ENCODE data around the gene NOS3. TPM values are rescaled to one million over a fixed set of nuclear protein-coding genes. Genes with fewer than 3 reads are reported as not detected.

The NOS3 gene
- total RNA-seq, 1 experiment from 2014 or later: 3.2 TPM

GRCh38 chr7:150947241-150947745 lies 43.5 kb upstream of the NOS3 start:
- Histone ChIP-seq H3K79me2 (ENCODE audit: low read depth) (no peaks in the 10 kb centered on the region), H3K4me3 (no peak overlapping the region), H2AFZ (no peak overlapping the region), H4K20me1 (ENCODE audit: insufficient read depth) (no peaks in the 10 kb centered on the region), H3K27ac (no peak overlapping the region), H3K4me2 (no peak overlapping the region), H3K9me3 (ENCODE audit: insufficient read depth, low read depth) (no peaks in the 10 kb centered on the region), H3K27me3 (ENCODE audit: insufficient read depth, low read depth) (peaks cover 82% of the 10 kb centered on the region), H3K4me1 (replicated peaks; ENCODE audit: insufficient read depth) (no peaks in the 10 kb centered on the region), H3K36me3 (ENCODE audit: low read depth) (no peaks in the 10 kb centered on the region), H3F3A (ENCODE audit: insufficient read depth, low read depth) (no peaks in the 10 kb centered on the region), H3K9me2 (ENCODE audit: insufficient read depth) (no peaks in the 10 kb centered on the region)
- CTCF ChIA-PET: interaction anchor here (0.8 kb wide), 1 partner anchor 49 kb away, joined by 5 read pairs; no protein-coding TSS in a partner anchor
- BruUV-seq (replicated peaks): no TSS peak
- TF ChIP-seq, protein P1, sequence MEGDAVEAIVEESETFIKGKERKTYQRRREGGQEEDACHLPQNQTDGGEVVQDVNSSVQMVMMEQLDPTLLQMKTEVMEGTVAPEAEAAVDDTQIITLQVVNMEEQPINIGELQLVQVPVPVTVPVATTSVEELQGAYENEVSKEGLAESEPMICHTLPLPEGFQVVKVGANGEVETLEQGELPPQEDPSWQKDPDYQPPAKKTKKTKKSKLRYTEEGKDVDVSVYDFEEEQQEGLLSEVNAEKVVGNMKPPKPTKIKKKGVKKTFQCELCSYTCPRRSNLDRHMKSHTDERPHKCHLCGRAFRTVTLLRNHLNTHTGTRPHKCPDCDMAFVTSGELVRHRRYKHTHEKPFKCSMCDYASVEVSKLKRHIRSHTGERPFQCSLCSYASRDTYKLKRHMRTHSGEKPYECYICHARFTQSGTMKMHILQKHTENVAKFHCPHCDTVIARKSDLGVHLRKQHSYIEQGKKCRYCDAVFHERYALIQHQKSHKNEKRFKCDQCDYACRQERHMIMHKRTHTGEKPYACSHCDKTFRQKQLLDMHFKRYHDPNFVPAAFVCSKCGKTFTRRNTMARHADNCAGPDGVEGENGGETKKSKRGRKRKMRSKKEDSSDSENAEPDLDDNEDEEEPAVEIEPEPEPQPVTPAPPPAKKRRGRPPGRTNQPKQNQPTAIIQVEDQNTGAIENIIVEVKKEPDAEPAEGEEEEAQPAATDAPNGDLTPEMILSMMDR (conservative IDR thresholded peaks at IDR 0.05): no peak
- no peak for TF ChIP-seq EZH2 (IDR thresholded peaks at IDR 0.05; ENCODE audit: low read depth)
- DNase-seq: no peak
- POLR2A ChIA-PET (ENCODE audit: unreplicated experiment): no interaction called here
- intact Hi-C loops (cut with micrococcal nuclease; ENCODE audit: unreplicated experiment): no loop called here

GRCh38 chr7:150947761-150948651 lies 42.8 kb upstream of the NOS3 start:
- no peaks in the 10 kb centered on the region for H3K4me1 ChIP-seq (replicated peaks; ENCODE audit: insufficient read depth)
- no peaks in the 10 kb centered on the region for H4K20me1 ChIP-seq (ENCODE audit: insufficient read depth)
- intact Hi-C loops (cut with micrococcal nuclease; ENCODE audit: unreplicated experiment): no loop called here
- ChIA-PET CTCF (interaction anchor here (0.8 kb wide), 1 partner anchor 50 kb away, joined by 5 read pairs; no protein-coding TSS in a partner anchor), POLR2A (ENCODE audit: unreplicated experiment) (no interaction called here)
- no peaks in the 10 kb centered on the region for H3K36me3 ChIP-seq (ENCODE audit: low read depth)
- DNase-seq: no peak
- TF ChIP-seq, protein P1 (conservative IDR thresholded peaks at IDR 0.05): no peak
- no peak for TF ChIP-seq EZH2 (IDR thresholded peaks at IDR 0.05; ENCODE audit: low read depth)
- H3K27ac ChIP-seq: no peak overlapping the region
- no peaks in the 10 kb centered on the region for H3K79me2 ChIP-seq (ENCODE audit: low read depth)
- H3K4me2 ChIP-seq: no peak overlapping the region
- no peak overlapping the region for H2AFZ ChIP-seq
- no TSS peak for BruUV-seq (replicated peaks)
- H3F3A ChIP-seq (ENCODE audit: insufficient read depth, low read depth): no peaks in the 10 kb centered on the region
- peaks cover 79% of the 10 kb centered on the region for H3K27me3 ChIP-seq (ENCODE audit: insufficient read depth, low read depth)
- no peak overlapping the region for H3K4me3 ChIP-seq
- H3K9me2 ChIP-seq (ENCODE audit: insufficient read depth): no peaks in the 10 kb centered on the region
- no peaks in the 10 kb centered on the region for H3K9me3 ChIP-seq (ENCODE audit: insufficient read depth, low read depth)

DNA sequence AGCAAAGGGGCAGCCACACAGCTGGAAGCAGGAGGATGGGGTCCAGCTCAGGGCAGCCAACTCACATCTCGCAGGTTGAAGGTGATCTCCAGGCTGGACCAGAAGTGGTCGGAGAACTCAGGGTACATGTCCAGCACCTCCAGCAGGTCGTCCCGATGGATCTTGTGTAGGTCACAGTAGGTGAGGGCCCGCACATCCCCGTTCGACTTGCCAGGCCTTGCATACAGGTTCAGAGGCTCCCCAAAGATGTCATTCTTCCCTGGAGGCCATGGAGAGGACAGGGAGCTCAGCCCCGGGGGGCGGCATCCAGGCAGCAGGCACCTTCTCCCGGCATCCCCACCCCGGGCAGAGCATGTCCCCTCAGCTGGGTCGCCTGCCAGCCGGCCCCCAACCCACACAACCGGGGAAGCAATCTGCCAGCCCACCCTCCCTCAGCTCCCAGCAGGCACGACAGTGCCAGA lies 42.0 kb upstream of the NOS3 start:
- no peak for TF ChIP-seq EZH2 (IDR thresholded peaks at IDR 0.05; ENCODE audit: low read depth)
- POLR2A ChIA-PET (ENCODE audit: unreplicated experiment): interaction anchor here (0.6 kb wide), 1 partner anchor 79 kb away, joined by 3 read pairs; the partner anchor contains the start of gene ABCB8

More for the DNA sequence above, 42.0 kb upstream of the NOS3 start:
- Histone ChIP-seq H2AFZ (no peak overlapping the region), H3K27ac (no peak overlapping the region), H4K20me1 (ENCODE audit: insufficient read depth) (no peaks in the 10 kb centered on the region), H3K4me1 (replicated peaks; ENCODE audit: insufficient read depth) (no peaks in the 10 kb centered on the region), H3K27me3 (ENCODE audit: insufficient read depth, low read depth) (peaks cover 82% of the 10 kb centered on the region), H3F3A (ENCODE audit: insufficient read depth, low read depth) (no peaks in the 10 kb centered on the region), H3K79me2 (ENCODE audit: low read depth) (no peaks in the 10 kb centered on the region), H3K36me3 (ENCODE audit: low read depth) (no peaks in the 10 kb centered on the region), H3K9me3 (ENCODE audit: insufficient read depth, low read depth) (no peaks in the 10 kb centered on the region), H3K4me3 (no peak overlapping the region), H3K9me2 (ENCODE audit: insufficient read depth) (no peaks in the 10 kb centered on the region), H3K4me2 (no peak overlapping the region)
- CTCF ChIA-PET: no interaction called here
- intact Hi-C loops (cut with micrococcal nuclease; ENCODE audit: unreplicated experiment): no loop called here
- DNase-seq: no peak
- no TSS peak for BruUV-seq (replicated peaks)

Data from PC-9 (cell line).